Kidney (tissue), 14 donors: Measurements from ENCODE around the gene KCNK18. TPM values are rescaled to one million over a fixed set of nuclear protein-coding genes. Genes with fewer than 3 reads are reported as not detected.

ENCODE experiments used
- DNase-seq, 5 donors: peaks; one replicate each; pipeline ENCODE4 v3.0.0-alpha.2; 2013 to 2020
- FAIRE-seq: peaks from 2 replicates; lab custom pipeline; 2012; peaks lifted over from hg19 to GRCh38; lab: Jason Lieb, UNC
- H3K27ac ChIP-seq, 2 donors: one replicate each; pipeline ENCODE4 v1.7.0; 2013; ENCODE audit warnings: low read depth in 2 of 2, low read length in 2 of 2, inconsistent platforms in 1 of 2
- H3K27me3 ChIP-seq: one replicate; pipeline ENCODE4 v1.7.1; 2013; ENCODE audit warnings: low read length, inconsistent platforms; ENCODE audit not compliant: control insufficient read depth, insufficient read depth
- H3K36me3 ChIP-seq, 3 donors: one replicate each; pipeline versions ENCODE4 v1.7.0 to v1.7.1; 2013; ENCODE audit warnings: low read length in 3 of 3, control low read depth in 1 of 3, inconsistent platforms in 1 of 3; ENCODE audit not compliant: insufficient read depth in 3 of 3, control insufficient read depth in 2 of 3
- H3K4me1 ChIP-seq, 3 donors: one replicate each; pipeline versions ENCODE4 v1.7.0 to v1.7.1; 2013; ENCODE audit warnings: low read length in 3 of 3, inconsistent platforms in 1 of 3, low read depth in 1 of 3; ENCODE audit not compliant: control insufficient read depth in 2 of 3, insufficient read depth in 2 of 3
- H3K4me3 ChIP-seq, 3 donors: one replicate each; pipeline versions ENCODE4 v1.7.0 to v1.8.1; 2013; ENCODE audit warnings: low read length in 3 of 3, control low read depth in 1 of 3, inconsistent platforms in 1 of 3
- H3K9ac ChIP-seq, 3 donors: one replicate each; pipeline versions ENCODE4 v1.7.0 to v1.7.1; 2013; ENCODE audit warnings: low read length in 3 of 3, control low read depth in 1 of 3, inconsistent platforms in 1 of 3
- H3K9me3 ChIP-seq, 3 donors: one replicate each; pipeline versions ENCODE4 v1.7.0 to v1.7.1; 2013; ENCODE audit warnings: low read length in 3 of 3, control low read depth in 1 of 3, inconsistent platforms in 1 of 3; ENCODE audit not compliant: control insufficient read depth in 2 of 3, insufficient read depth in 1 of 3
- CTCF ChIP-seq: IDR thresholded peaks from 3 replicates; pipeline ENCODE4 v1.5.1; 2012; ENCODE audit warnings: mild to moderate bottlenecking, moderate library complexity, borderline replicate concordance; ENCODE audit not compliant: insufficient read depth; ENCODE audit errors: extremely low read depth
- intact Hi-C: fragments of 100-400 bp; cut with DNase I; formaldehyde crosslinking; loops from one replicate; pipeline ENCODE4 v1.11.1; 2022
- polyA plus RNA-seq: library from polyadenylated mRNA; stranded (reverse); fragments of 350-450 nt; fragmentation: Illumina TruSeq; extraction: RNeasy Lipid Tissue Mini Kit (QIAGEN cat#74804); gene quantifications from one replicate; pipeline ENCODE4 v1.2.3, GENCODE V29; 2014; ENCODE audit warnings: low read depth, low replicate concordance; ENCODE audit not compliant: insufficient read depth
- total RNA-seq: library from RNA; stranded (reverse); fragmentation: NEBNext Ultra II Directional; extraction: Animal tissue kit (Norgen Biotek cat#: 25700); gene quantifications from one replicate; pipeline ENCODE4 v1.2.1, GENCODE V29; 2021
- donor health status: control.
- donor health status: control.
- donor health status: control.
- donor health status: control.
- donor health status: control.
- donor health status: DM: yes; HTN: yes; CAD: no.
- donor health status: Normal renal cell carcinoma (clear cell type).

Gene KCNK18
- total and polyA plus RNA-seq, 2 donors from 2014 or later = not detected

- TF ChIP-seq CTCF = no peak
- no peak overlapping the region for H3K4me3 ChIP-seq
- intact Hi-C loops = no loop called here
- no peaks in the 10 kb centered on the region for H3K4me1 ChIP-seq
- H3K9me3 ChIP-seq = no peaks in the 10 kb centered on the region
- no peak overlapping the region for H3K9ac ChIP-seq
- DNase-seq = no peak
- no peaks in the 10 kb centered on the region for H3K27me3 ChIP-seq
- FAIRE-seq = no peak
- no peak overlapping the region for H3K27ac ChIP-seq
- no peaks in the 10 kb centered on the region for H3K36me3 ChIP-seq
These were observed 57.0 kb downstream of the KCNK18 start for GRCh38 chr10:117254338-117254737.

- intact Hi-C loops = no loop called here
- Histone ChIP-seq H3K36me3 (no peaks in the 10 kb centered on the region), H3K4me1 (no peaks in the 10 kb centered on the region), H3K27ac (no peak overlapping the region), H3K27me3 (no peaks in the 10 kb centered on the region), H3K9ac (no peak overlapping the region), H3K9me3 (no peaks in the 10 kb centered on the region), H3K4me3 (no peak overlapping the region)
- FAIRE-seq (no peak), DNase-seq (no peak)
- no peak for TF ChIP-seq CTCF
These were observed 57.8 kb downstream of the KCNK18 start for GRCh38 chr10:117254774-117255735.

GRCh38 chr10:117255835-117256460 is 58.7 kb downstream of the KCNK18 start:
- Histone ChIP-seq H3K9me3 (no peaks in the 10 kb centered on the region), H3K27ac (no peak overlapping the region), H3K9ac (no peak overlapping the region), H3K27me3 (no peaks in the 10 kb centered on the region), H3K4me1 (peaks cover 0 to 2% (median 0%) of the 10 kb centered on the region in 3 donors), H3K4me3 (no peak overlapping the region), H3K36me3 (no peaks in the 10 kb centered on the region)
- no peak for TF ChIP-seq CTCF
- intact Hi-C loops = no loop called here
- no peak for FAIRE-seq
- DNase-seq = no peak
